ENCODE data around the gene CER1.

CER1 gene

GRCh38 chr9:14677396-14677795 lies 45.1 kb downstream of the CER1 start:
- no peak for TF ChIP-seq CTCF (IDR thresholded peaks at IDR 0.05)

- no peak for TF ChIP-seq CTCF (IDR thresholded peaks at IDR 0.05)
These were observed 47.9 kb downstream of the CER1 start for GRCh38 chr9:14674630-14675029.

GRCh38 chr9:14671377-14671776 lies 51.2 kb downstream of the CER1 start:
- no peak for TF ChIP-seq CTCF (IDR thresholded peaks at IDR 0.05)

- no peak for TF ChIP-seq CTCF (IDR thresholded peaks at IDR 0.05)
These were observed 51.8 kb downstream of the CER1 start for GRCh38 chr9:14670718-14671117.
